OCI-LY1 (cell line): ENCODE measurements around the gene PPP1CC.

Experiments
- EZH2 ChIP-seq: fragments of 200-600 bp; sonication (generic), shearing (Covaris generic); IDR thresholded peaks from 2 replicates; pipeline ENCODE4 v1.8.0; 2017; ENCODE audit warnings: borderline replicate concordance, mixed run types, mild to moderate bottlenecking, antibody characterized with exemption, low read length, moderate library complexity, mixed read lengths
- TF ChIP-seq, protein P1 (sequence below): fragments of 200-600 bp; sonication (generic), shearing (Covaris generic); IDR thresholded peaks from 2 replicates; pipeline ENCODE4 v1.5.1; 2017; ENCODE audit warnings: mild to moderate bottlenecking, antibody characterized with exemption, low read length, moderate library complexity, mixed read lengths

DNA sequence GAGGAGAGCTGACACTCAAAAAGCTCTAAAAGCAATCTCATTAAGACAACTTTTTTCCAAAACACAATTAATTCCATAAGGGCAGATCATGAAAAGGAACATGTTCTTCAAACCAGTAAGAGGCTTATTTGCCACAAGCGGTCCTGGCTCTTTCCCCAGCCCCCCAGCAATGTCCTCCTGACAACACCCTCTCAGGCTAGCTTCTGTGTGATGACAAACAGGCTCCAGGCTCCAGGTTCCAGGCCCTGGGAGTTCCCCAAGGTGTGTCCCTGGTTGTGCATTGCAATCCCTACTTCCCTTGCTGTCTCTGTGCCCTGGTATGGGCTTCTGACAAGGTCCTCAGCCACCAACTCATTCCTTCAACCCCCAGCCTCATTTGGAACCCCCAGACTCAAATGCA is 62.7 kb downstream of the PPP1CC start:
- TF ChIP-seq, protein P1, sequence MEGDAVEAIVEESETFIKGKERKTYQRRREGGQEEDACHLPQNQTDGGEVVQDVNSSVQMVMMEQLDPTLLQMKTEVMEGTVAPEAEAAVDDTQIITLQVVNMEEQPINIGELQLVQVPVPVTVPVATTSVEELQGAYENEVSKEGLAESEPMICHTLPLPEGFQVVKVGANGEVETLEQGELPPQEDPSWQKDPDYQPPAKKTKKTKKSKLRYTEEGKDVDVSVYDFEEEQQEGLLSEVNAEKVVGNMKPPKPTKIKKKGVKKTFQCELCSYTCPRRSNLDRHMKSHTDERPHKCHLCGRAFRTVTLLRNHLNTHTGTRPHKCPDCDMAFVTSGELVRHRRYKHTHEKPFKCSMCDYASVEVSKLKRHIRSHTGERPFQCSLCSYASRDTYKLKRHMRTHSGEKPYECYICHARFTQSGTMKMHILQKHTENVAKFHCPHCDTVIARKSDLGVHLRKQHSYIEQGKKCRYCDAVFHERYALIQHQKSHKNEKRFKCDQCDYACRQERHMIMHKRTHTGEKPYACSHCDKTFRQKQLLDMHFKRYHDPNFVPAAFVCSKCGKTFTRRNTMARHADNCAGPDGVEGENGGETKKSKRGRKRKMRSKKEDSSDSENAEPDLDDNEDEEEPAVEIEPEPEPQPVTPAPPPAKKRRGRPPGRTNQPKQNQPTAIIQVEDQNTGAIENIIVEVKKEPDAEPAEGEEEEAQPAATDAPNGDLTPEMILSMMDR = no peak
- no peak for TF ChIP-seq EZH2
